ENCODE results near the gene SORBS2. TPM values are rescaled to one million over a fixed set of nuclear protein-coding genes. Genes with fewer than 3 reads are reported as not detected.

SORBS2 gene
- total and polyA plus RNA-seq, 2 experiments from 2014 or later = 0.32 to 1.5 TPM

- no peak for DNase-seq
- H4K20me1 ChIP-seq (ENCODE audit: insufficient read depth) = no peaks in the 10 kb centered on the region
- no peak overlapping the region for H3K27ac ChIP-seq
- no peaks in the 10 kb centered on the region for H3K9me2 ChIP-seq (ENCODE audit: insufficient read depth)
- no peaks in the 10 kb centered on the region for H3K79me2 ChIP-seq (ENCODE audit: insufficient read depth)
- H3F3A ChIP-seq (ENCODE audit: insufficient read depth) = no peaks in the 10 kb centered on the region
- H3K4me2 ChIP-seq (ENCODE audit: unreplicated experiment) = no peak overlapping the region
- H3K27me3 ChIP-seq (replicated peaks; ENCODE audit: insufficient read depth) = peaks cover 2% of the 10 kb centered on the region; the same call in 1 of the 2 replicates
- H3K36me3 ChIP-seq (ENCODE audit: low read depth) = no peaks in the 10 kb centered on the region
- no peaks in the 10 kb centered on the region for H3K4me1 ChIP-seq (ENCODE audit: insufficient read depth)
- H3K9ac ChIP-seq = no peak overlapping the region
- TF ChIP-seq EZH2phosphoT487 (IDR thresholded peaks at IDR 0.05; ENCODE audit: insufficient read depth, low read depth) (no peak), EZH2 (IDR thresholded peaks at IDR 0.05; ENCODE audit: insufficient read depth, poor library complexity, severe bottlenecking) (no peak)
- H3K9me3 ChIP-seq (ENCODE audit: low read depth) = no peaks in the 10 kb centered on the region
- WGBS, 2 experiments (ENCODE audit: low coverage in 1 of 2, low lambda C conversion rate in 2 of 2, missing lambda C conversion rate in 2 of 2) = 70 to 75% methylated on average over 15 of the region's 15 CpGs
- H2AFZ ChIP-seq = no peak overlapping the region
- H3K4me3 ChIP-seq = no peak overlapping the region
- in situ Hi-C loops (cut with MboI) = no loop called here
Observed at GRCh38 chr4:185662030-185662778, 149.8 kb downstream of the SORBS2 start.

GRCh38 chr4:185660340-185660739 is 151.7 kb downstream of the SORBS2 start:
- Histone ChIP-seq H3F3A (ENCODE audit: insufficient read depth) (no peaks in the 10 kb centered on the region), H3K9me3 (ENCODE audit: low read depth) (no peaks in the 10 kb centered on the region), H3K4me1 (ENCODE audit: insufficient read depth) (peaks cover 6% of the 10 kb centered on the region; the same call in 1 of the 2 replicates), H2AFZ (no peak overlapping the region), H3K9me2 (ENCODE audit: insufficient read depth) (no peaks in the 10 kb centered on the region), H3K79me2 (ENCODE audit: insufficient read depth) (no peaks in the 10 kb centered on the region), H3K36me3 (ENCODE audit: low read depth) (no peaks in the 10 kb centered on the region), H3K9ac (no peak overlapping the region), H4K20me1 (ENCODE audit: insufficient read depth) (no peaks in the 10 kb centered on the region), H3K4me3 (no peak overlapping the region), H3K27me3 (replicated peaks; ENCODE audit: insufficient read depth) (peaks cover 4% of the 10 kb centered on the region; the same call in 1 of the 2 replicates), H3K27ac (no peak overlapping the region), H3K4me2 (ENCODE audit: unreplicated experiment) (no peak overlapping the region)
- DNase-seq = no peak
- WGBS, 2 experiments (ENCODE audit: low coverage in 1 of 2, low lambda C conversion rate in 2 of 2, missing lambda C conversion rate in 2 of 2) = 55 to 60% methylated on average over 5 of the region's 5 CpGs
- in situ Hi-C loops (cut with MboI) = no loop called here
- TF ChIP-seq EZH2 (IDR thresholded peaks at IDR 0.05; ENCODE audit: insufficient read depth, poor library complexity, severe bottlenecking) = no peak
- TF ChIP-seq EZH2phosphoT487 (IDR thresholded peaks at IDR 0.05; ENCODE audit: insufficient read depth, low read depth) = no peak

- no peaks in the 10 kb centered on the region for H4K20me1 ChIP-seq (ENCODE audit: insufficient read depth)
- no peak for TF ChIP-seq EZH2phosphoT487 (IDR thresholded peaks at IDR 0.05; ENCODE audit: insufficient read depth, low read depth)
- TF ChIP-seq EZH2 (IDR thresholded peaks at IDR 0.05; ENCODE audit: insufficient read depth, poor library complexity, severe bottlenecking) = no peak
- peaks cover 6% of the 10 kb centered on the region; the same call in 1 of the 2 replicates for H3K4me1 ChIP-seq (ENCODE audit: insufficient read depth)
- no peak overlapping the region for H3K9ac ChIP-seq
- H3K79me2 ChIP-seq (ENCODE audit: insufficient read depth) = no peaks in the 10 kb centered on the region
- no peak for DNase-seq
- WGBS, 2 experiments (ENCODE audit: low coverage in 1 of 2, low lambda C conversion rate in 2 of 2, missing lambda C conversion rate in 2 of 2) = 67 to 74% methylated on average over 1 of the region's 1 CpG
- H3K4me3 ChIP-seq = no peak overlapping the region
- no peak overlapping the region for H2AFZ ChIP-seq
- no peak overlapping the region for H3K27ac ChIP-seq
- no peak overlapping the region for H3K4me2 ChIP-seq (ENCODE audit: unreplicated experiment)
- H3K36me3 ChIP-seq (ENCODE audit: low read depth) = no peaks in the 10 kb centered on the region
- H3K27me3 ChIP-seq (replicated peaks; ENCODE audit: insufficient read depth) = peaks cover 13% of the 10 kb centered on the region; the same call in 1 of the 2 replicates
- H3K9me2 ChIP-seq (ENCODE audit: insufficient read depth) = no peaks in the 10 kb centered on the region
- in situ Hi-C loops (cut with MboI) = no loop called here
- H3K9me3 ChIP-seq (ENCODE audit: low read depth) = no peaks in the 10 kb centered on the region
- no peaks in the 10 kb centered on the region for H3F3A ChIP-seq (ENCODE audit: insufficient read depth)
Observed at GRCh38 chr4:185657699-185658098, 154.3 kb downstream of the SORBS2 start.

- no peak for TF ChIP-seq EZH2phosphoT487 (IDR thresholded peaks at IDR 0.05; ENCODE audit: insufficient read depth, low read depth)
- no peak for TF ChIP-seq EZH2 (IDR thresholded peaks at IDR 0.05; ENCODE audit: insufficient read depth, poor library complexity, severe bottlenecking)
- Histone ChIP-seq H4K20me1 (ENCODE audit: insufficient read depth) (no peaks in the 10 kb centered on the region), H3K27me3 (replicated peaks; ENCODE audit: insufficient read depth) (peaks cover 18% of the 10 kb centered on the region; the same call in 1 of the 2 replicates), H3K4me3 (peak overlapping the region; percentile 39; the same call in 1 of the 2 replicates), H2AFZ (no peak overlapping the region), H3F3A (ENCODE audit: insufficient read depth) (no peaks in the 10 kb centered on the region), H3K9me3 (ENCODE audit: low read depth) (no peaks in the 10 kb centered on the region), H3K4me1 (ENCODE audit: insufficient read depth) (peaks cover 6% of the 10 kb centered on the region; the same call in 1 of the 2 replicates), H3K4me2 (ENCODE audit: unreplicated experiment) (no peak overlapping the region), H3K9me2 (ENCODE audit: insufficient read depth) (no peaks in the 10 kb centered on the region), H3K79me2 (ENCODE audit: insufficient read depth) (no peaks in the 10 kb centered on the region), H3K27ac (no peak overlapping the region), H3K36me3 (ENCODE audit: low read depth) (no peaks in the 10 kb centered on the region), H3K9ac (no peak overlapping the region)
- WGBS, 2 experiments (ENCODE audit: low coverage in 1 of 2, low lambda C conversion rate in 2 of 2, missing lambda C conversion rate in 2 of 2) = 58 to 63% methylated on average over 14 of the region's 14 CpGs
- no peak for DNase-seq
- in situ Hi-C loops (cut with MboI) = no loop called here
Observed at GRCh38 chr4:185657183-185657582, 154.8 kb downstream of the SORBS2 start.

All from GM23248 (cell line).